OCI-LY7 (cell line): ENCODE results near the gene UACA.

ENCODE experiments used
- EZH2phosphoT487 ChIP-seq: fragments of 200-600 bp; sonication (generic); IDR thresholded peaks from 2 replicates; pipeline ENCODE4 v1.6.1; 2018; ENCODE audit warnings: low read depth, borderline replicate concordance, mild to moderate bottlenecking, mixed run types, antibody characterized with exemption, low read length, moderate library complexity, mixed read lengths
- TF ChIP-seq, protein P1 (sequence below): fragments of 200-600 bp; sonication (generic); conservative IDR thresholded peaks from 2 replicates; pipeline ENCODE4 v1.5.1; 2014; ENCODE audit warnings: mild to moderate bottlenecking, antibody characterized with exemption, low read length, moderate library complexity, mixed read lengths

DNA sequence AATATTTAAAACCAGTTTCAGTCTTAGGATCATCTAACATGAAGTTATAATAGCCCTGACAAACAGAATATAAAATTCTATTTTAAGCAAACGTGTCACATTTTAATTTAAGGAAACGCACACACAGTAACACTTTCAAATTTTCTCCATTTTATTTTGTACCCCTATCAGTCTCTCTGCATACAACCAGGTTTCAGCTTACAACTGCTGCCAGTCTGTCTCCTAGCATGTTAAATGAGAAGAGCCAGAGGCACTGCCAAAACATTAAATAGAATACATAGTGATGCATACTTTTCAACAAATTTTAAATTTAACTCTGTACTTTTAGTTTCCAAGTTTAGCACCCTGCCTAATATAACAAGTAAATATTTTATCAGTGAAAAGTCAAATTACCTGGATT is 60.8 kb downstream of the UACA start:
- TF ChIP-seq, protein P1, sequence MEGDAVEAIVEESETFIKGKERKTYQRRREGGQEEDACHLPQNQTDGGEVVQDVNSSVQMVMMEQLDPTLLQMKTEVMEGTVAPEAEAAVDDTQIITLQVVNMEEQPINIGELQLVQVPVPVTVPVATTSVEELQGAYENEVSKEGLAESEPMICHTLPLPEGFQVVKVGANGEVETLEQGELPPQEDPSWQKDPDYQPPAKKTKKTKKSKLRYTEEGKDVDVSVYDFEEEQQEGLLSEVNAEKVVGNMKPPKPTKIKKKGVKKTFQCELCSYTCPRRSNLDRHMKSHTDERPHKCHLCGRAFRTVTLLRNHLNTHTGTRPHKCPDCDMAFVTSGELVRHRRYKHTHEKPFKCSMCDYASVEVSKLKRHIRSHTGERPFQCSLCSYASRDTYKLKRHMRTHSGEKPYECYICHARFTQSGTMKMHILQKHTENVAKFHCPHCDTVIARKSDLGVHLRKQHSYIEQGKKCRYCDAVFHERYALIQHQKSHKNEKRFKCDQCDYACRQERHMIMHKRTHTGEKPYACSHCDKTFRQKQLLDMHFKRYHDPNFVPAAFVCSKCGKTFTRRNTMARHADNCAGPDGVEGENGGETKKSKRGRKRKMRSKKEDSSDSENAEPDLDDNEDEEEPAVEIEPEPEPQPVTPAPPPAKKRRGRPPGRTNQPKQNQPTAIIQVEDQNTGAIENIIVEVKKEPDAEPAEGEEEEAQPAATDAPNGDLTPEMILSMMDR, result no peak
- no peak for TF ChIP-seq EZH2phosphoT487
